VCaP (cell line): ENCODE data around the gene BCAS3.
"Not testable (repeated sequence)": the region's sequence is repeated elsewhere in the genome, so short reads cannot be mapped to it uniquely, and the experiment has no call there.

ENCODE experiments used
- H3K27ac ChIP-seq: fragments of 450-650 bp; 2 replicates; pipeline ENCODE4 v1.5.1; 2017
- CTCF ChIP-seq: fragments of 450-650 bp; conservative IDR thresholded peaks from 2 replicates; pipeline ENCODE4 v1.5.1; 2017; ENCODE audit warnings: mild to moderate bottlenecking, moderate library complexity

The BCAS3 gene

GRCh38 chr17:61436995-61437704 is 759.5 kb downstream of the BCAS3 start:
- H3K27ac ChIP-seq = no peak overlapping the region
- TF ChIP-seq CTCF = no peak

GRCh38 chr17:61440697-61441096 is 763.0 kb downstream of the BCAS3 start:
- no peak overlapping the region for H3K27ac ChIP-seq
- TF ChIP-seq CTCF = no peak

GRCh38 chr17:61441507-61441906 is 763.9 kb downstream of the BCAS3 start:
- not testable (repeated sequence) for H3K27ac ChIP-seq

- no peak overlapping the region for H3K27ac ChIP-seq
- no peak for TF ChIP-seq CTCF
Measured at GRCh38 chr17:61442136-61442775, 764.6 kb downstream of the BCAS3 start.
